ENCODE measurements around the gene GMPPB.
"Not testable (repeated sequence)": the region's sequence is repeated elsewhere in the genome, so short reads cannot be mapped to it uniquely, and the experiment has no call there.

GMPPB gene

DNA sequence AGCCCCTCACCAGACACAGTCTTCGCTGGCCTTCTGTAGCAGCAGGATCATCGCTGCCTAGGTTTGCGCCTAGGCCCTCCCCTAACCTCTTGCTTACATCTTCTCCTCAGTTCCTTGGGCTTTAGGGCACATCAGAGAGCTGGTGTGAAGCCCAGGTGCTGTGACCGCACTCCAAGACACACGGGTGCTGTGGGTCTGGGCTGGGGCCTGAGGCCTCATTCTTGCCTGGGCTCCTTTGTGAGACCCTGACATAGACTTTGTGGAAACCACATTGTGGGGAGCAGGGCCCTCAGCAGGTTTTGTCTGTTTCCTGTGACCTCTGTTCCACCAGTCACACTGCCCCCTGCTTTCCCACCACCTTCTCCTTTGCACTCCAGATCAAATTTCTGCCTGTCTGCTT, 12.3 kb downstream of the GMPPB start:
- no peak overlapping the region for H3K27ac Mint-ChIP-seq
- H3K9me3 Mint-ChIP-seq (ENCODE audit: low read depth) = no peaks in the 10 kb centered on the region
- no peak overlapping the region for H3K4me3 Mint-ChIP-seq
- peaks cover 5% of the 10 kb centered on the region for H3K4me1 Mint-ChIP-seq (ENCODE audit: low read depth)
- H3K27me3 Mint-ChIP-seq = no peaks in the 10 kb centered on the region
- no peaks in the 10 kb centered on the region for H3K36me3 Mint-ChIP-seq

DNA sequence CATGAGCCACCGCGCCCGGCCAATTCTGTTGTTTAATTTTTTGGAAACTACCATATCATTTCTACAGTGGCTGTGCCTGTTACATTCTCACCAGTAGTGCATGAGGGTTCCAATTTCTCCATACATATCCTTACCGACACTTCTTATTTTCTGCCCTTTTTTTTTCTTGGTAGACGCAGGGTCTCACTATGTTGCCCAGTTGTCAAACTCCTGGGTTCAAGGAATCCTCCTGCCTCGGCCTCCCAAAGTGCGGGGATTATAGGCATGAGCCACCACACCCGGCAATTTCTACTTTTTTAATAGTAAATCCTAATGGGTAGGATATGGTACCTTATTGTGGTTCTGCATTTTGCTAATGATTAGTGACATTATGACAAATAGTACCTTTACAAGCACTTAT, 13.9 kb downstream of the GMPPB start:
- Mint-ChIP-seq H3K27ac (no peak overlapping the region), H3K27me3 (no peaks in the 10 kb centered on the region), H3K4me3 (no peak overlapping the region), H3K4me1 (ENCODE audit: low read depth) (peaks cover 5% of the 10 kb centered on the region), H3K9me3 (ENCODE audit: low read depth) (no peaks in the 10 kb centered on the region), H3K36me3 (no peaks in the 10 kb centered on the region)

DNA sequence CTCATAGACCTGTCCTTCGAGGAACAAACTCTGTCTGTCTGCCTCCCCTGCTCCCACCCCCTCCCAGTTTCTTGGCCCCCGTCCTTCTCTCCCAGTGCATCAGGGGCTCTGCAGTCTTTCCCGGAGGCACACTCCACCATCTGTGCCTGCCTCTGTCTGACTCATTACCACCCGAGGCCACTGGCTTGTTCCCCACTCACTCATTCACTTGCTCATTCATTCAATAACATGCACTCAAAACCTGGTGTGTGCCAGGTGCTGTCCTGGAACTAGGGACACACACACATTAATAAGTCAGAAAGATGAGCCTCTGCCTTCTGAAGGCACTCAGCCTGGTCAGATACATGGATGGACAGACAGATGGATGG, 16.7 kb downstream of the GMPPB start:
- Mint-ChIP-seq H3K9me3 (ENCODE audit: low read depth) (no peaks in the 10 kb centered on the region), H3K4me1 (ENCODE audit: low read depth) (peaks cover 2% of the 10 kb centered on the region), H3K27ac (no peak overlapping the region), H3K36me3 (peaks cover 2% of the 10 kb centered on the region), H3K4me3 (no peak overlapping the region), H3K27me3 (no peaks in the 10 kb centered on the region)

DNA sequence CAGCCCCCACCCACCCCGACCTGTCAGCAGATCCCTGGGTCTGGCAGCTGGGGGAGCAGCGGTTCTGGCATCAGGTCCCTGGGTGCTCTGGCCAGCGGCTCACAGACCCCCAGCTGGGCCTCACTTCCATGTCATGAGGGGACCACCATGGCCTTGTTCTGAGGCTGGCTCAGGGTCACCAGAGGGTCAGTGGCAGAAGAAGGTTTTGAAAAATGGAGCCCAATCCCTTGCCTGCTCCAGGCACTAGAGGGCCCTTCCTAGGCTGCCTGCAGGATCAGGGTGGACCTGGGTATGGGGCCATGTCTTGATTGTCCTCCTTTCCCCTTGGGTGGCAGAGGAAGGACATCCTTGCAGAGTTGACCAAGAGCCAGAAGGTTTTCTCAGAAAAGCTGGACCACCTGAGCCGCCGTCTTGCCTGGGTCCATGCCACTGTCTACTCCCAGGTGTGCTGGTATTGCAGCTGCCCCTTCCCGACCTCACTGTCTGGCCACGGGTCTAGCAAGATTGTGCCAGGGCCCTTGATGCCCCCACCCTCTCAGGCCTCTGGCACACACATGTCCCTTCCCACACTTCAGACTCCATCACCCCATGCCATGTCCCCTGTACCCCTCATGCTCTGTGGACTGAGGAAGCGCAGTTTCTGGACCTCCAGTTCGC, 17.2 kb downstream of the GMPPB start:
- Mint-ChIP-seq H3K36me3 (peaks cover 2% of the 10 kb centered on the region), H3K27ac (no peak overlapping the region), H3K27me3 (no peaks in the 10 kb centered on the region), H3K9me3 (ENCODE audit: low read depth) (no peaks in the 10 kb centered on the region), H3K4me1 (ENCODE audit: low read depth) (no peaks in the 10 kb centered on the region), H3K4me3 (no peak overlapping the region)

DNA sequence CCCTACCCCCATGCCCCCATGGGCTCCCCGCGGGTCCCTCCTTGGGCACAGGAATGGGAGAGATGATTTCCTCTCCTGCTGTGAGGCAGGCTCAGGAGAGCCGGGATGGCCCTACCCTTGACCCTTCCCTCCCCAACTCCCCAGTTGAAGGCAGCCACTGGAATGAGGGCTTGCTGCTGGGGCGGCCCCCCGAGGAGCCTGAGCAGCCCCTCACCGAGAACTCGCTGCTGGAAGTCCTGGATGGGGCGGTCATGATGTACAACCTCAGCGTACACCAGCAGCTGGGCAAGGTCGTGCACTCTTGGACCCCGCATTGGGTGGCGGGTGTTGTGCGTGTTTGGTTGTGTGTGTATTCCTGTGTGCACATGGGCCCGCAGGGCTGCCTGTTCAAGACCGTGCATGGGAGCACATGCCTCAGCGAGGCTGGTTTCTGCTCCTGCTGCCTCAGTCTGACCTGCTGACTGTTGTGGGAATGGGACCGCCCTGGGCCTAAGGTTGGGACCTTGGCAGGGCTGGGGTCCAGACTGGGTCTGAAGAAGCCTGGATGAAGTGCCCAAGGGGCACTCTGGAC, 18.3 kb downstream of the GMPPB start:
- Mint-ChIP-seq H3K27ac (no peak overlapping the region), H3K4me3 (no peak overlapping the region), H3K4me1 (ENCODE audit: low read depth) (no peaks in the 10 kb centered on the region), H3K36me3 (peaks cover 2% of the 10 kb centered on the region), H3K27me3 (no peaks in the 10 kb centered on the region), H3K9me3 (ENCODE audit: low read depth) (no peaks in the 10 kb centered on the region)

DNA sequence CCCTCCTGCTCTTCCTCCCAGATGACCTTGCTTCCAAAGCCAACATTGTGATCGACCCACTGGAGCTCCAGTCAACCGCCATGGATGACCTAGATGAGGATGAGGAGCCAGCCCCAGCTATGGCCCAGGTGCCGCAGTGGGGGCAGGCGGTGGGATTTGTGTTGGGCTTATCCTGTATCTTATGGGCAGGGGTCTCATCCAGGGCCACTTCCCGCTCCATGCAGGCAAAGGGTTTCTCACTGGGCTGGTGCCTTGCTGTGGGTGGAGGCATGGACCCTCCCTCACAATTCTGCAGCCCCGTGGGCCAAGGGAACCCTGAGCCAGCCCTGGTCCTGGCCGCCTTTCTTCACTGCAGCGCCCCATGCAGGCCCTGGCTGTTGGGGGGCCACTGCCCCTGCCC, 19.1 kb downstream of the GMPPB start:
- H3K36me3 Mint-ChIP-seq = peaks cover 2% of the 10 kb centered on the region
- H3K27ac Mint-ChIP-seq = no peak overlapping the region
- H3K9me3 Mint-ChIP-seq (ENCODE audit: low read depth) = no peaks in the 10 kb centered on the region
- H3K4me3 Mint-ChIP-seq = no peak overlapping the region
- no peaks in the 10 kb centered on the region for H3K27me3 Mint-ChIP-seq
- H3K4me1 Mint-ChIP-seq (ENCODE audit: low read depth) = no peaks in the 10 kb centered on the region

DNA sequence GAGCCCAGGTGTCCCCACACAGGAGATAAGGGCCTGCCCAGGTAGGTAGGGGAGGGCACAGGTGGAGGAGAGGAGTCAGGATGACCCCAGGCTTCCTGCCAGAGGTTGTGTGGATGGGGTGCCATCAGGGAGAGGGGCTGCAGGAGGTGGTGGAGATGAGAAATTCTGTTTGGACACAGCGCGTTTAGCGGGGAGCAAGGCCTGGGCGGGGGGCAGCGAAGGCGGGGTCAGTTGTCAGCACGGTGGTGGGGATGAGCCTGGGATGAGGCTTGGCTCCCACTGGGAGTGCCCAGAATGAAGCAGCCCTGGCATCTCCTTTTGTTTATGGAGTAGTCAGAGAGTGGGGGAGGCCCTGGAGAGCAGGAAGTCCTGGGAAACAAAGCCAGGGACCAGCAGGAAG, 19.8 kb downstream of the GMPPB start:
- H3K9me3 Mint-ChIP-seq (ENCODE audit: low read depth) = no peaks in the 10 kb centered on the region
- peaks cover 2% of the 10 kb centered on the region for H3K36me3 Mint-ChIP-seq
- no peak overlapping the region for H3K27ac Mint-ChIP-seq
- H3K4me3 Mint-ChIP-seq = no peak overlapping the region
- no peaks in the 10 kb centered on the region for H3K27me3 Mint-ChIP-seq
- H3K4me1 Mint-ChIP-seq (ENCODE audit: low read depth) = no peaks in the 10 kb centered on the region

DNA sequence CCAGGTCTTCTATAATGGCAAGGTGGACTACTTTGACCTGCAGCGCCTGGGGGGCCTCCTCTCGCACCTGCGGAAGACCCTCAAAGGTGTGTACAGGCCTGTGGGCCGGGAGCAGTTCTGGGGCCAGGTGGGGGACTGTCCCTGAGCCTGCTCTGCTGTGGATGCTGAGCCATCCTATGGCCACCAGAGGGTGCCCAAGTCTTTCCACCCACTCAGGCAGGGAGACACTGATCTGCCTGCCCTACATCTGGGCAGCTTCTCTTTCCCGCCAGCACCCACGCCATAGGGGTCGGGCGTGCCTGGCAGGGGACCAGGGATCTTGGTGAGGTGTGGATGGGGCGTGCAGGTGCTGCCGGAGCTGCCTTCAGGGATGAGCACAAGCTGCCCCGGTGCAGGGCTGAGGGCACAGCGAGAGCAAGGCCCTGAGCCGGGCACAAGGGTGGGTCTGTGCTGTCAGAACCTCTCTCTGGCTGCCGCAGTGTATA, 20.3 kb downstream of the GMPPB start:
- H3K4me1 Mint-ChIP-seq (ENCODE audit: low read depth) = no peaks in the 10 kb centered on the region
- H3K4me3 Mint-ChIP-seq = no peak overlapping the region
- H3K27ac Mint-ChIP-seq = no peak overlapping the region
- no peaks in the 10 kb centered on the region for H3K9me3 Mint-ChIP-seq (ENCODE audit: low read depth)
- H3K27me3 Mint-ChIP-seq = no peaks in the 10 kb centered on the region
- H3K36me3 Mint-ChIP-seq = peaks cover 2% of the 10 kb centered on the region

DNA sequence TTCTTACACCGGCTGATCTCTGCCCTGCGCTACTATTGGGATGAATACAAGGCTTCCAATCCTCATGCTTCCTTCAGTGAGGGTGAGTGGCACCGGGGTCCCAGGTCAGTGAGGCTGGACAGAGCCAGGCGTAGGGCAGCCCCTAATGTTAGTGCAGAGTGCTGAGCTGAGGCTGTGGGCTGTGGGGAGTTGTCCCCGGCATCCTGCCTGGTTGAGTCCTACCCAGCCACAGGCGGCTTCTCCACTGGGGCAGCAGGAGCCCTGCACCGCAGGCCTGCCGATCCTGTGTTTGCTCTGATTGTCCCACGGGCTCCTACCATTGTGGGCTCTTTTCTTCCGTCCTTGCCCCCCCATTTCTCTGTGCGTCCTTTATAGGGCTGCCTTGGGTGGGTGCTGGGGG, 21.1 kb downstream of the GMPPB start:
- Mint-ChIP-seq H3K27ac (no peak overlapping the region), H3K4me3 (no peak overlapping the region), H3K36me3 (peaks cover 2% of the 10 kb centered on the region), H3K27me3 (no peaks in the 10 kb centered on the region), H3K4me1 (ENCODE audit: low read depth) (no peaks in the 10 kb centered on the region), H3K9me3 (ENCODE audit: low read depth) (no peaks in the 10 kb centered on the region)

DNA sequence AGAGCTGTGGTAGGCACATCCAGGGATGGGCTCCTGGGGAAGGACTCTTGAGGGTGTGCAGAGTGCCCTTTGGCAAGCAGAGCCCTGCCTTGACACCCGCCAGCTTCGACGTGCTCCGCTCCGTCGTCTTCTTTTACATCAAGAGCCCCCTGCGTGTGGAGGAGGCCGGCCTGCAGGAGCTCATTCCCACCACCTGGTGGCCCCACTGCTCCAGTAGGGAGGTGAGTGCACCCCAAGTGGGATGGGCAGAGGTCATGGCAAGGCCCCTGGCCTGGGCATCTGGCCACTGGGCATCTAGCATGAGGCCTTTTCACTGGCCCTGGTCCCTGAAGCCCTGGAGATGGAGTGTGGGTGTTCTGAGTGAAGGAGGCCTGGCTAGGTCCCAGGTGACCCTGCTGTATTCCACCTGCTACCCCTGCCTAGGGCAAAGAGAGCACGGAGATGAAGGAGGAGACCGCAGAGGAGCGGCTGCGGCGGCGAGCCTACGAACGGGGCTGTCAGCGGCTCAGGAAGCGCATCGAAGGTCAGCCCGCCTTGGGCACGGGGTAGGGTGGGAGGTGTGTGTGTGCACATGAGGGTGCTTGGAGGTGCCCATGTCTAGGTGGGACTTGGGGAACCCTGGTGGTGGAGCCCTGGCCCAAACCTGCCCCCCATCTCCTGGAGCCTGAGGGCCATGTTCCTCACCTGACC, 22.2 kb downstream of the GMPPB start:
- Mint-ChIP-seq H3K36me3 (peaks cover 2% of the 10 kb centered on the region), H3K9me3 (ENCODE audit: low read depth) (no peaks in the 10 kb centered on the region), H3K4me1 (ENCODE audit: low read depth) (no peaks in the 10 kb centered on the region), H3K27me3 (no peaks in the 10 kb centered on the region), H3K27ac (no peak overlapping the region), H3K4me3 (no peak overlapping the region)

DNA sequence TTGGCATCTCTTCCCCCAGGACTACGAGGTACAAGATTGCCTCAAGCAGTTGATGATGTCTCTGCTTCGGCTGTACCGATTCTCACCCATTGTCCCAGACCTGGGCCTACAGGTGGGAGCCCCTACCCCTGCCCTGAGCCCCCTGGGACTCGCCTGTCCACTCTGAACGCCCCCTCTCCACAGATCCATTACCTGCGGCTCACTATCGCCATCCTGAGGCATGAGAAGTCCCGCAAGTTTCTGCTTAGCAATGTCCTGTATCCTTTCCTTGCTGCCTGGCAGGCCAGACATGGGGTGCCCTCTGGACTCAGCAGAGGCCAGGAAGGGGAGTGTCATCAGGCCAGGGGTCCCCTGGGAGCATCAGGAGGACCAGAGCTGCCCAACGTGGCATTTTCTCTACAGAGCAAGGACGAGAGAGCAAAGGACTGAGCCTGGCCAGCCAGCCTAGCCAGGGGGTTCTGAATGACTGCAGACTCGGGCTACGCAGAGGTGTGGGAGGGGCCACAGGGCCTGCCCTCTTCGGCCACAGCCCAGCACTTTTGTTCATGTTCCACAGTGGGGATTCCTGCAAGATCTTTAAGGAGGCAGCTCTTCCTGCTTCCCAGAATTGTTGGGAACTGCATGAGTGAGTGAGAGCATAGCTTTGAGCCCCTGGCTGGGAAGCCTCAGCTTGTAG, 23.2 kb downstream of the GMPPB start:
- Mint-ChIP-seq H3K27ac (no peak overlapping the region), H3K27me3 (no peaks in the 10 kb centered on the region), H3K4me1 (ENCODE audit: low read depth) (no peaks in the 10 kb centered on the region), H3K9me3 (ENCODE audit: low read depth) (no peaks in the 10 kb centered on the region), H3K4me3 (no peak overlapping the region), H3K36me3 (peaks cover 2% of the 10 kb centered on the region)

DNA sequence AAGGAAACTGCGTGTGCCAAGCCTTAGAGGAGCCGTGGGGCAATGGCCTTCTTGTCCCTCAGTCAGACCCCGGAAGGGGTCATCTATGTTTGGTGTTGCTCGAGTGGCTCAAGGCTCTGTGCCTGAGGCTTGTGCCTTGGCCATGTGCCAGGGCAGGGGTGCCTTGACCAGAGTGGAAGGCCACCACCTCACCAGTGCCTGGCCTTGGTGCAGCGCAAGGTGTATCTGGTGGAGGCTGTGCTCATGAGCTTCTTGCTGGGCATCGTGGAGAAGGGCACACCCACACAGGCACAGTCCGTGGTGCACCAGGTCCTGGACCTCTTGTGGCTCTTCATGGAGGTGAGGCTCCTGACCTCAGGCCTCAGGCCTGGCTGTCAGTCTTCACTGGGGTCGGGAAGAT, 23.7 kb downstream of the GMPPB start:
- Mint-ChIP-seq H3K27ac (no peak overlapping the region), H3K4me1 (ENCODE audit: low read depth) (no peaks in the 10 kb centered on the region), H3K36me3 (peaks cover 2% of the 10 kb centered on the region), H3K9me3 (ENCODE audit: low read depth) (no peaks in the 10 kb centered on the region), H3K4me3 (no peak overlapping the region), H3K27me3 (no peaks in the 10 kb centered on the region)

DNA sequence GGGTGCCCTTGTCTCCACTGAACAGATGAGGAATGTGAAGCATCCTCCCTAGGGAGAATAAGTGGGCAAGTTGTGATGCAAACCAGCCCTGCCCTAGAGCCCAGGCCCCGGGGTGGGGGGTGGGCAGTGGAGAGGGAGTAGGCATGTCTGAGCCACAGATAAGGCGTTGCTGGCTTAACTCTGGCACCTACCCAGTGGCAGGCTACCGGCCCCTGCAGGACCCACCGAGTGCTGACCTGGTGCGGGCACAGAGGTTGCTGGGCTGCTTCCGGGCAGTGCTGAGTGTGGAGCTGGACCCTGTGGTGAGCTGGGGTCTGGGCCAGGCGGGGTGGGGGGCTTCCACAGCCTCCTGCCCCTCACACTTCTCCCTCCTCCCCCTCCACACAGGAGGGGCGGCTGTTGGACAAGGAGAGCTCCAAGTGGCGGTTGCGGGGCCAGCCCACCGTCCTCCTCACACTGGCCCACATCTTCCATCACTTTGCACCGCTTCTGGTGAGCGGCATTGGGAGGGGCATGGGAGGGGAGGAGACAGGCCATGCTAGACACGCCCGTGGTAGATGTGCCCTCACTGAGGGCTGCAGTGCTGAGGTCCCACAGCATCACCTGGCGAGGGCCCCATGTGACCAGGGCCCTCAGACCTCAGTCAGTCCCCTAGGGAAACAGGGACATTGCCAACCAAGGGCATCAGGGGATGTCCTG, 24.3 kb downstream of the GMPPB start:
- Mint-ChIP-seq H3K9me3 (ENCODE audit: low read depth) (no peaks in the 10 kb centered on the region), H3K4me3 (no peak overlapping the region), H3K27me3 (no peaks in the 10 kb centered on the region), H3K36me3 (peaks cover 2% of the 10 kb centered on the region), H3K4me1 (ENCODE audit: low read depth) (no peaks in the 10 kb centered on the region), H3K27ac (no peak overlapping the region)

DNA sequence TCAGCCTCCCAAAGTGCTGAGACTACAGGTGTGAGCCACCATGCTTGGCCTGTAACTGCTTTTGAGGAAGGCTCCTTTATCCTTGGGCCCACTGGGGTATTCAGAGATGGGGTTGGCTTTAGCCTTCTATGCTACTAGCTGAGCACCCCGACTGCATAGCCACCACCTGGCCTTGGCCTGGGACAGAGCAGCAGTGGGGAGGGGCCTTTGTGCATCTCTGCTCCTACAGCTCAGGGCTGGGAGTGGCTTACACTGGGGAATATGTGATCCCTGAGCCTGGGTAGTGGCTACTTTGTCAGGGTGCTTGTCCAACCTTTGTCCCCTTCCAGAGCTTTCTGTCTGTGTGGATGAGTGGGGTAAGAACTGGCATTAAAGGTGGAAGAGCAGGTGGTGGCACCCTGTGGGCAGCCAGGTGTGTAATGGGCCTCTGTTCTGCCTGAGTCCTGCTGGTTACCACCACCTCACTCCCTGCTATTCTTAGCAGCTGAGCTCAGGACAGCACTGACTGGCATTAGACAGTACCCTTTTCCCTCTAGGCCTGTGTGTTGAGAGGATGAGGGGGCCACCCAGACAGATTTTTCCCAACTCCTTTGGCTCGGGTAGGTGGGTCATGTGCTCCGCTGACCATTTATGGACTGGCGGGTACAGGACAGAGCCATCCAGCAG, 28.3 kb downstream of the GMPPB start:
- H3K4me1 Mint-ChIP-seq (ENCODE audit: low read depth) = peaks cover 13% of the 10 kb centered on the region
- not testable (repeated sequence) for H3K27ac Mint-ChIP-seq; H3K9me3 Mint-ChIP-seq (ENCODE audit: low read depth); H3K27me3 Mint-ChIP-seq; H3K4me3 Mint-ChIP-seq; H3K36me3 Mint-ChIP-seq
